Measurements from ENCODE around the gene OTOF.

GRCh38 chr2:26407526-26407925 is 70.4 kb downstream of the OTOF start:
- TF ChIP-seq EZH2 (IDR thresholded peaks at IDR 0.05; ENCODE audit: insufficient read depth, poor library complexity, severe bottlenecking), result no peak
- TF ChIP-seq EZH2phosphoT487 (IDR thresholded peaks at IDR 0.05; ENCODE audit: insufficient read depth, low read depth), result no peak
